Pancreas (tissue), 10 donors: ENCODE results near the gene MAPK6. TPM values are rescaled to one million over a fixed set of nuclear protein-coding genes. Genes with fewer than 3 reads are reported as not detected.
A peak's percentile ranks its signal among the peaks of the same experiment; 100 is the strongest.

Experiments used
- ATAC-seq, 4 donors: fragments of 200-7000 bp; cut with Tn5 transposase; one replicate each; pipeline versions ENCODE4 v1.8.0 to v1.9.1; 2020; ENCODE audit warnings: mild to moderate bottlenecking in 4 of 4, moderate library complexity in 4 of 4
- DNase-seq, 6 donors: peaks; one replicate each; pipeline ENCODE4 v3.0.0-alpha.2; 2020
- FAIRE-seq: peaks from 2 replicates; lab custom pipeline; 2012; peaks lifted over from hg19 to GRCh38; lab: Jason Lieb, UNC
- H3K27ac ChIP-seq, 4 donors: fragments of 200-600 bp; sonication (generic); 1 replicate in 3 of 4; 2 replicates in 1 of 4; pipeline versions ENCODE4 v1.5.0 to v1.8.0; 2020
- H3K27me3 ChIP-seq, 4 donors: fragments of 200-600 bp; one replicate each; pipeline ENCODE4 v1.8.0; 2021
- H3K36me3 ChIP-seq, 3 donors: fragments of 200-600 bp; sonication (generic) in 1 of 3; one replicate each; pipeline versions ENCODE4 v1.5.0 to v1.8.0; 2020 to 2021
- H3K4me1 ChIP-seq, 3 donors: fragments of 200-600 bp; one replicate each; pipeline ENCODE4 v1.8.0; 2021
- H3K4me3 ChIP-seq, 4 donors: fragments of 200-600 bp; sonication (generic) in 2 of 4; one replicate each; pipeline versions ENCODE4 v1.5.0 to v1.8.0; 2020 to 2021
- H3K9me3 ChIP-seq, 4 donors: fragments of 200-600 bp; one replicate each; pipeline ENCODE4 v1.8.0; 2021
- WGBS, 2 donors: extraction: QIAGEN DNeasy Blood & Tissue Kit; methylation state at CpG; one replicate each; pipeline ENCODE4 v1.1.7; 2013; 5-methylcytosine and 5-hydroxymethylcytosine counted together
- intact Hi-C, 3 donors: fragments of 100-400 bp; cut with DNase I; formaldehyde crosslinking; loops; one replicate each; pipeline versions ENCODE4 v1.11.1 to v1.14.2; 2022
- polyA plus RNA-seq, 2 donors: library from polyadenylated mRNA; stranded (reverse); fragments of 200-250 nt; gene quantifications; one replicate each; pipeline ENCODE4 v1.2.3, GENCODE V29; 2013
- total RNA-seq, 6 donors: library from RNA; stranded (reverse); fragmentation: NEBNext Ultra II Directional in 4 of 6; extraction: Animal tissue kit (Norgen Biotek cat#: 25700) in 4 of 6; gene quantifications; one replicate each; pipeline versions ENCODE4 v1.2.1 to v1.2.4, GENCODE V29; 2021 to 2023
- TF ChIP-seq, protein P1 (sequence below), 4 donors: fragments of 200-600 bp; sonication (generic) in 3 of 4; IDR thresholded peaks; one replicate each; pipeline versions ENCODE4 v1.5.0 to v1.8.0; 2021; ENCODE audit warnings: antibody characterized with exemption in 4 of 4
- donor health status: healthy with polysubstance abuse.
- donor health status: DM: no; HTN: no; CAD: no; lungs with moderate emphysema.
- donor health status: DM: no; HTN: no; CAD: no.
- donor health status: control.
- donor health status: control.
- donor health status: Bipolar disorder and iron deficiency.
- donor health status: DM: yes; HTN: yes; CAD: no.
- donor health status: DM: no; HTN: no; CAD: no.
- donor health status: DM: no; HTN: no; CAD: no.
- donor health status: DM: yes; HTN: yes; CAD: no.

MAPK6 gene
- 10 to 100 TPM in 4 of 6 donors, 1 to 10 TPM in 2; 7.4 to 13.9 (median 10.6) TPM for total RNA-seq
- 1 to 10 TPM; 3.0 to 5.6 TPM for polyA plus RNA-seq

DNA sequence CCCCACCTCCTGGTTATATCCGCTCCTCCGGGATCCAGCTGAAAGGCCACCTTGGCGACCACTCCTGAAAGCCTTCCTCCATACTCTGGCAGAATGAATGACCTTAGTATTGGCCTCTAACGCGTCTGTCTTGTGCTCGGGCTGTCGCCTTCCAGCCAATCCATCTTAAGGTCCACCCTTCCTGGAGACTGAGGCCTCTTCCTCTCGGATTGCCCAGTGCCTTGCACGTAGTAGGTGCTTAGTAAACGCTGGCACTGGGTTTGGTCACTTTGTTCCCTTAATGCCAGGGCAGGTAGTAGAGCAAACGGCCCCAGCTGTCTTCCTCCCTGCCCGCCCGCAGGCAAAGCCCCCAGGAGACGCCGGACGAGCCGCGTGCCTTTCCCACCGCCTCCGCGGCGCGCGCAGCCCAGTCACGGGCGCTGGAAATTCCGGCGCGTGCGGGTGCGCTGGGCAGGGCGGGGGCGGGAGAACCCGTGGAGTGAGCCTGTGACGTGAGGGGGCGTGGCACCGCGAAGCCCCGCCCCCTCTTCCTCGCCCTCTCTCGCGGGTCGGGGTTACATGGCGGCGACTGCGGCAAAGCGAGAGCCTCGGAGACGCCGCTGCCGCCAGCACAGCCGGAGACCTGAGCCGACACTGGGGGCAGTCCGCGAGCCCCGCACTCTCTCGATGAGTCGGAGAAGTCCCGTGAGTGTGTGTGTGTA, at the start of gene MAPK6:
MAPK6 (plus strand) TSS at position 527 of the 701 bp plus-strand sequence. CDS start 27,242 bp downstream, outside the sequence.
- peak within 1 kb of the TSS; percentile 38 to 69 (median 60) for H3K4me3 ChIP-seq
- no peaks in the 10 kb centered on the region for H3K9me3 ChIP-seq
- peaks cover 0 to 24% (median 23%) of the 10 kb centered on the region in 3 donors for H3K4me1 ChIP-seq
- 2 to 3% methylated on average over 37 to 59 of the region's 59 CpGs for WGBS, 2 donors
- DNase-seq, result peak; percentile 89 to 98 (median 96)
- ATAC-seq, result peak; percentile 78 to 91 (median 88)
- no peaks in the 10 kb centered on the region for H3K27me3 ChIP-seq
- intact Hi-C loops, result no loop called here
- FAIRE-seq, result no peak
- H3K36me3 ChIP-seq, result no peaks in the 10 kb centered on the region
- H3K27ac ChIP-seq, result peak within 1 kb of the TSS; percentile 89 to 96 (median 93)
- TF ChIP-seq, protein P1, sequence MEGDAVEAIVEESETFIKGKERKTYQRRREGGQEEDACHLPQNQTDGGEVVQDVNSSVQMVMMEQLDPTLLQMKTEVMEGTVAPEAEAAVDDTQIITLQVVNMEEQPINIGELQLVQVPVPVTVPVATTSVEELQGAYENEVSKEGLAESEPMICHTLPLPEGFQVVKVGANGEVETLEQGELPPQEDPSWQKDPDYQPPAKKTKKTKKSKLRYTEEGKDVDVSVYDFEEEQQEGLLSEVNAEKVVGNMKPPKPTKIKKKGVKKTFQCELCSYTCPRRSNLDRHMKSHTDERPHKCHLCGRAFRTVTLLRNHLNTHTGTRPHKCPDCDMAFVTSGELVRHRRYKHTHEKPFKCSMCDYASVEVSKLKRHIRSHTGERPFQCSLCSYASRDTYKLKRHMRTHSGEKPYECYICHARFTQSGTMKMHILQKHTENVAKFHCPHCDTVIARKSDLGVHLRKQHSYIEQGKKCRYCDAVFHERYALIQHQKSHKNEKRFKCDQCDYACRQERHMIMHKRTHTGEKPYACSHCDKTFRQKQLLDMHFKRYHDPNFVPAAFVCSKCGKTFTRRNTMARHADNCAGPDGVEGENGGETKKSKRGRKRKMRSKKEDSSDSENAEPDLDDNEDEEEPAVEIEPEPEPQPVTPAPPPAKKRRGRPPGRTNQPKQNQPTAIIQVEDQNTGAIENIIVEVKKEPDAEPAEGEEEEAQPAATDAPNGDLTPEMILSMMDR (IDR thresholded peaks at IDR 0.05), result no peak

DNA sequence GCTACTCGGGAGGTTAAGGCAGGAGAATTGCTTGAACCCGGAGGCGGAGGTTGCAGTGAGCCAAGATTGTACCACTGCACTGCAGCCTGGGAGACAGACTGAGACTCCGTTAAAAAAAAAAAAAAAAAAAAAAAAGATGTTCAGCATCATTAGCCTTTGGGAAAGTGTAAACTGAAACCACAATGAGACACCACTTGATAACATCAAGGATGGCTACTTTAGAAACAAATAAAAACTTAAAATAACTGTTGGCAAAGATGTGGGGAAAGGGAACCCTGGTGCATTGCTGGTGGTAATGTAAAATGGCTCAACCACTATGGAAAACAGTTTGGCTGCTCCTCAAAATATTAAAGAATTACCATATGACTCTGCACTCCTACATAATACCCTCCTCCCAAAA, 49.3 kb upstream of the MAPK6 start:
- no peak overlapping the region for H3K27ac ChIP-seq
- peaks cover 0 to 11% (median 4%) of the 10 kb centered on the region in 3 donors for H3K4me1 ChIP-seq
- 86 to 94% methylated on average over 4 of the region's 4 CpGs for WGBS, 2 donors
- DNase-seq (no peak), FAIRE-seq (no peak), ATAC-seq (no peak)
- no peaks in the 10 kb centered on the region for H3K9me3 ChIP-seq
- H3K27me3 ChIP-seq, result no peaks in the 10 kb centered on the region
- H3K4me3 ChIP-seq, result no peak overlapping the region
- TF ChIP-seq, protein P1 (IDR thresholded peaks at IDR 0.05), result no peak
- intact Hi-C loops, result no loop called here
- H3K36me3 ChIP-seq, result no peaks in the 10 kb centered on the region

DNA sequence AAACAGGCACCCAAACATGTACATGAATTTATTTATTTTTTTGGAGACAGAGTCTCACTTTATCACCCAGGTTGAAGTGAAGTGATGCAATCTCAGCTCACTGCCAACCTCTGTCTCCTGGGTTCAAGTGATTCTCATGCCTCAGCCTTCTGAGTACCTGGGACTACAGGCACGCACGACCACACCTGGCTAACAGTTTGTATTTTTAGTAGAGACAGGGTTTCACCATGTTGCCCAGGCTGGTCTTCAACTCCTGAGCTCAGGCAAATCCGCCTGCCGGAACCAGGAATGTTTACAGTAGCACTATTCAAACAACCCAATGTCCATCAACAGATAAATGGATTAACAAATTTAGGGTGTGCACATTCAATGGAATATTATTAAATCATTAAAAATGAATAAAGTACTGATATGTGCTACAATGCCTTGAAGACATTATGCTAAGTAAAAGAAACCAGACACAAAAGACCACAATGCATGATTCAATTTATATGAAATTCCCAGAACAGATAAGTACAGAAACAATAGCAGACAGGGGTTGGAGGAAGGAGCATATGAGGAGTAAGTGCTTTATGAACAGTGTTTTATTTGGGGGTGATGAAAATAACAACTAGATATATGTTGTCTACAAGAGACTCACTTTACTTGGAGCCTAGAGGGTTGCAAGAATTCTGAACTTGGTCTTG, 48.7 kb upstream of the MAPK6 start:
- no peak for ATAC-seq
- H3K4me1 ChIP-seq, result peaks cover 0 to 11% (median 4%) of the 10 kb centered on the region in 3 donors
- FAIRE-seq, result no peak
- DNase-seq, result no peak
- H3K27me3 ChIP-seq, result no peaks in the 10 kb centered on the region
- WGBS, 2 donors, result 8 to 24% methylated on average over 4 of the region's 4 CpGs
- H3K27ac ChIP-seq, result no peak overlapping the region
- H3K36me3 ChIP-seq, result no peaks in the 10 kb centered on the region
- TF ChIP-seq, protein P1 (IDR thresholded peaks at IDR 0.05), result no peak
- H3K4me3 ChIP-seq, result peak overlapping the region in 2 of 4 donors; percentile 73 to 90
- intact Hi-C loops, result no loop called here
- H3K9me3 ChIP-seq, result no peaks in the 10 kb centered on the region

DNA sequence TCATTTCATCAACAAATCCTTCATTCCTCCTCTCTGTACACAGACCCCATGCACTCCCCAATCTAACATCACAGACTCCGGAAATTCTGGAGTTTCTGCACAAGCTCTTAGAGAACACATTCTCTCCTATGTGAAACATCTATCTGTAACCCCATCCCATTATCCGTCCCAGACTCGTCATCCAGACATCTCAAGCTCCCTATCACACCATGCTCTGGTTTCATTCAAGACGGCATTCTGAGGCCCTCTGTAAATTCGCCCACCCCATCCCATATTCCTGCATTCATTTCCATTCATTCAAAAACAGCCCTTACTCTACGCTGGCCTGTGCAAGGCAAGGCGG, 48.0 kb upstream of the MAPK6 start:
- peak overlapping the region; percentile 55 to 90 (median 78) for H3K4me3 ChIP-seq
- no peaks in the 10 kb centered on the region for H3K36me3 ChIP-seq
- H3K27ac ChIP-seq, result peak overlapping the region; percentile 68 to 94 (median 87)
- WGBS, 2 donors, result 1% methylated on average over 7 of the region's 7 CpGs
- H3K27me3 ChIP-seq, result no peaks in the 10 kb centered on the region
- no peaks in the 10 kb centered on the region for H3K9me3 ChIP-seq
- TF ChIP-seq, protein P1 (IDR thresholded peaks at IDR 0.05), result no peak
- H3K4me1 ChIP-seq, result peaks cover 0 to 11% (median 4%) of the 10 kb centered on the region in 3 donors
- FAIRE-seq (no peak), ATAC-seq (peak in 2 of 4 donors; percentile 2 to 10), DNase-seq (no peak)
- intact Hi-C loops, result no loop called here
